Keratinocyte (primary cell): Measurements from ENCODE around the gene GPSM1.

Source experiments
- EZH2 ChIP-seq: IDR thresholded peaks from one replicate; pipeline ENCODE4 v1.6.1; 2012; ENCODE audit warnings: inconsistent platforms, mild to moderate bottlenecking, low read length, moderate library complexity
- TF ChIP-seq, protein P1 (sequence below), 3 experiments: IDR thresholded peaks in 1 of 3; conservative IDR thresholded peaks in 1 of 3; optimal IDR thresholded peaks in 1 of 3; 2 replicates in 2 of 3; 3 replicates in 1 of 3; pipeline versions ENCODE3 to v1.5.1; 2011; ENCODE audit warnings: low read length in 3 of 3, mild to moderate bottlenecking in 3 of 3, moderate library complexity in 2 of 3, control low read depth in 1 of 3, inconsistent platforms in 1 of 3; ENCODE audit not compliant: insufficient read depth in 2 of 3; ENCODE audit errors: extremely low read depth in 1 of 3

GRCh38 chr9:136300866-136301265 lies 26.5 kb upstream of the GPSM1 start:
- TF ChIP-seq, protein P1, sequence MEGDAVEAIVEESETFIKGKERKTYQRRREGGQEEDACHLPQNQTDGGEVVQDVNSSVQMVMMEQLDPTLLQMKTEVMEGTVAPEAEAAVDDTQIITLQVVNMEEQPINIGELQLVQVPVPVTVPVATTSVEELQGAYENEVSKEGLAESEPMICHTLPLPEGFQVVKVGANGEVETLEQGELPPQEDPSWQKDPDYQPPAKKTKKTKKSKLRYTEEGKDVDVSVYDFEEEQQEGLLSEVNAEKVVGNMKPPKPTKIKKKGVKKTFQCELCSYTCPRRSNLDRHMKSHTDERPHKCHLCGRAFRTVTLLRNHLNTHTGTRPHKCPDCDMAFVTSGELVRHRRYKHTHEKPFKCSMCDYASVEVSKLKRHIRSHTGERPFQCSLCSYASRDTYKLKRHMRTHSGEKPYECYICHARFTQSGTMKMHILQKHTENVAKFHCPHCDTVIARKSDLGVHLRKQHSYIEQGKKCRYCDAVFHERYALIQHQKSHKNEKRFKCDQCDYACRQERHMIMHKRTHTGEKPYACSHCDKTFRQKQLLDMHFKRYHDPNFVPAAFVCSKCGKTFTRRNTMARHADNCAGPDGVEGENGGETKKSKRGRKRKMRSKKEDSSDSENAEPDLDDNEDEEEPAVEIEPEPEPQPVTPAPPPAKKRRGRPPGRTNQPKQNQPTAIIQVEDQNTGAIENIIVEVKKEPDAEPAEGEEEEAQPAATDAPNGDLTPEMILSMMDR (optimal IDR thresholded peaks at IDR 0.05 in 1 of 3, IDR thresholded peaks at IDR 0.05 in 1 of 3, conservative IDR thresholded peaks at IDR 0.05 in 1 of 3; ENCODE audit: extremely low read depth in 1 of 3, insufficient read depth in 2 of 3, low read length in 3 of 3), result no peak
- TF ChIP-seq EZH2, result no peak
